Left lung (tissue), 10 donors: Measurements from ENCODE around the gene FNDC3B. TPM values are rescaled to one million over a fixed set of nuclear protein-coding genes. Genes with fewer than 3 reads are reported as not detected.

Experiments used
- ATAC-seq: fragments of 200-7000 bp; cut with Tn5 transposase; one replicate; pipeline ENCODE4 v1.9.1; 2020; ENCODE audit warnings: moderate library complexity
- DNase-seq, 4 donors: peaks; one replicate each; pipeline ENCODE4 v3.0.0-alpha.2; 2013 to 2020
- H3K27ac ChIP-seq, 2 donors: fragments of 200-600 bp; sonication (generic) in 1 of 2; one replicate each; pipeline versions ENCODE4 v1.5.0 to v1.8.0; 2020 to 2021
- H3K27me3 ChIP-seq, 2 donors: fragments of 200-600 bp; sonication (generic) in 1 of 2; one replicate each; pipeline versions ENCODE4 v1.5.0 to v1.8.0; 2020 to 2021
- H3K36me3 ChIP-seq, 2 donors: fragments of 200-600 bp; sonication (generic) in 1 of 2; one replicate each; pipeline versions ENCODE4 v1.5.0 to v1.8.0; 2020 to 2021
- H3K4me1 ChIP-seq, 2 donors: fragments of 200-600 bp; one replicate each; pipeline ENCODE4 v1.8.0; 2021
- H3K4me3 ChIP-seq, 2 donors: fragments of 200-600 bp; sonication (generic) in 1 of 2; one replicate each; pipeline versions ENCODE4 v1.5.0 to v1.8.0; 2020 to 2021; ENCODE audit warnings: mild to moderate bottlenecking in 1 of 2
- H3K9me3 ChIP-seq, 2 donors: fragments of 200-600 bp; sonication (generic) in 1 of 2; one replicate each; pipeline versions ENCODE4 v1.5.0 to v1.8.0; 2020 to 2021
- intact Hi-C, 2 donors: fragments of 100-400 bp; cut with DNase I; formaldehyde crosslinking; loops; one replicate each; pipeline versions ENCODE4 v1.11.2 to v1.14.2; 2022
- polyA plus RNA-seq, 6 donors: library from polyadenylated mRNA; unstranded; fragments of 120-200 nt; gene quantifications; one replicate each; pipeline ENCODE4 v1.2.1, GENCODE V29; 2013; ENCODE audit not compliant: insufficient read length in 6 of 6
- total RNA-seq, 2 donors: library from RNA; stranded (reverse); fragmentation: NEBNext Ultra II Directional; extraction: Animal tissue kit (Norgen Biotek cat#: 25700); gene quantifications; one replicate each; pipeline ENCODE4 v1.2.1, GENCODE V29; 2021
- TF ChIP-seq, protein P1 (sequence below), 2 donors: fragments of 200-600 bp; sonication (generic) in 1 of 2; IDR thresholded peaks; one replicate each; pipeline versions ENCODE4 v1.5.0 to v1.8.0; 2021; ENCODE audit warnings: antibody characterized with exemption in 2 of 2
- donor health status: DM: no; HTN: yes; CAD: no.
- donor health status: DM: no; HTN: no; CAD: no.

The FNDC3B gene
- total and polyA plus RNA-seq, 8 donors = 35.2 to 185 (median 42.3) TPM

DNA sequence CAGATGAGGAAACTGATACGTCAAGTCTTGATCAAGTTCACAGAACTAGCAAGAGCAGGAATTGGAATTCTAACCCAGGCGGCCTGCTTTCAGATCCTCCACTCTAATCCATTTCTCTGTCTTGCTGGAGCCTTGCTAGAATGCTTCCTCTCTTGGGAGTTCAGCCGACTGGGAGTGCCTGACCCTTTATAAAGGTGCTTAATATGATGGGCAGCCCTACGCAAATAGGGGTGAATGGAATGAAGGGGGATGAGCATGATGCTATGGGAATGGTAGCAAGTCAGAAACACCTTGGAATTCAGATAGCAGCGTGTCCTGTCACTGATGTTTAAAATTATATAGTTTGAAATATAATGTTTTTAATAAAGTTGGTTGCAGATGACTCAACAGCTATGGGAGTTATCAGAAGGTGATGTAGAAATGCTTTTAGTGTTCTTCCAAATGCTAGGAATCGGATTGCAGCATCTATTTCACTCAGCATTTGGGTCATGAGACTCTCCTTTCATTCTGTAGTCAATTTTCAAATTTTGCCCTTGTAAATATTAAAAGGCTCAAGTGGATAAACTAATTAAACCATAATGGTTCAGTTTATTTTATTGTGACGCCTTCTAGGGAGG lies 150.7 kb downstream of the FNDC3B start:
- no peak overlapping the region for H3K27ac ChIP-seq
- no peaks in the 10 kb centered on the region for H3K9me3 ChIP-seq
- no peak overlapping the region for H3K4me3 ChIP-seq
- DNase-seq = no peak
- intact Hi-C loops = no loop called here
- ATAC-seq = no peak
- H3K36me3 ChIP-seq = peaks cover 0 to 5% of the 10 kb centered on the region in 2 donors
- H3K4me1 ChIP-seq = peaks cover 6 to 38% of the 10 kb centered on the region in 2 donors
- TF ChIP-seq, protein P1, sequence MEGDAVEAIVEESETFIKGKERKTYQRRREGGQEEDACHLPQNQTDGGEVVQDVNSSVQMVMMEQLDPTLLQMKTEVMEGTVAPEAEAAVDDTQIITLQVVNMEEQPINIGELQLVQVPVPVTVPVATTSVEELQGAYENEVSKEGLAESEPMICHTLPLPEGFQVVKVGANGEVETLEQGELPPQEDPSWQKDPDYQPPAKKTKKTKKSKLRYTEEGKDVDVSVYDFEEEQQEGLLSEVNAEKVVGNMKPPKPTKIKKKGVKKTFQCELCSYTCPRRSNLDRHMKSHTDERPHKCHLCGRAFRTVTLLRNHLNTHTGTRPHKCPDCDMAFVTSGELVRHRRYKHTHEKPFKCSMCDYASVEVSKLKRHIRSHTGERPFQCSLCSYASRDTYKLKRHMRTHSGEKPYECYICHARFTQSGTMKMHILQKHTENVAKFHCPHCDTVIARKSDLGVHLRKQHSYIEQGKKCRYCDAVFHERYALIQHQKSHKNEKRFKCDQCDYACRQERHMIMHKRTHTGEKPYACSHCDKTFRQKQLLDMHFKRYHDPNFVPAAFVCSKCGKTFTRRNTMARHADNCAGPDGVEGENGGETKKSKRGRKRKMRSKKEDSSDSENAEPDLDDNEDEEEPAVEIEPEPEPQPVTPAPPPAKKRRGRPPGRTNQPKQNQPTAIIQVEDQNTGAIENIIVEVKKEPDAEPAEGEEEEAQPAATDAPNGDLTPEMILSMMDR (IDR thresholded peaks at IDR 0.05) = no peak
- H3K27me3 ChIP-seq = no peaks in the 10 kb centered on the region

DNA sequence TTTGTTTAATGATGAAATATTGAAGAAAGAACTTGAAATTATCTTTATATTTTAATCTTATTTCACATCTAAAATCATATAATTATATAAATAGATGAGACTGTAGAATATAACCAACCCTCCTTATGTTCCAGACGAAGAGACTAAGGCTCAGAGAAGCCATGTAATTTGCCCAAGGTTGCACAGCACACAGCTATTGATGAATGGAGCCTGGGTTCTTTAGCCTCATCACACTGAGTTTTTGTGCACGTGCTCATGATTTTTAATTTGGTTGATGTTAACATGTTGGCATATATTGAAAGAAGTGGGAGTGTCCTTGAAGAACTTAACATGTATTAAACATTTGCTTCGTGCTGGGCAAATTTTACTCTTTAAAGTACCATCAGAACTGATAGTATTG lies 151.6 kb downstream of the FNDC3B start:
- no peak for ATAC-seq
- Histone ChIP-seq H3K27ac (no peak overlapping the region), H3K4me3 (no peak overlapping the region), H3K27me3 (no peaks in the 10 kb centered on the region), H3K9me3 (no peaks in the 10 kb centered on the region), H3K36me3 (peaks cover 0 to 5% of the 10 kb centered on the region in 2 donors), H3K4me1 (peaks cover 6 to 36% of the 10 kb centered on the region in 2 donors)
- no peak for DNase-seq
- TF ChIP-seq, protein P1 (IDR thresholded peaks at IDR 0.05) = no peak
- intact Hi-C loops = no loop called here

DNA sequence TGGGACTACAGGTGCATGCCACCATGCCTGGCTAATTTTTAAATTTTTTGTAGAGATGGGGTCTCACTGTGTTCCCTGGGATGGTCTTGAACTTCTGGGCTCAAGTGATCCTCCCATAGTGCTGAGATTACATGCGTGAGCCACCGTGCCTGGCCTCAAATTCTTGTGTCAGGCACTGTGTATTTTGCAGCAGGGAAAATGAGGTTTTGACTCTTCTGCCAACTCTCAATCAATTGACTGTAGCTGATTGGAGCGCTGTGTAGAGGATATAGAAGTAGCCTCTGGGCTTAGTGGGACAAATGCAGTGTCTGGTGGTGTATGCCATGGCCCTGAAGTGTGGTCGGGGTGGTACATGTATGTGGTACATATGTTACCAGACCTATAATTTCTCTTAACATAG lies 152.3 kb downstream of the FNDC3B start:
- Histone ChIP-seq H3K4me1 (peaks cover 6 to 29% of the 10 kb centered on the region in 2 donors), H3K4me3 (no peak overlapping the region), H3K27me3 (no peaks in the 10 kb centered on the region), H3K27ac (no peak overlapping the region), H3K9me3 (no peaks in the 10 kb centered on the region), H3K36me3 (peaks cover 0 to 5% of the 10 kb centered on the region in 2 donors)
- TF ChIP-seq, protein P1 (IDR thresholded peaks at IDR 0.05) = no peak
- ATAC-seq (no peak), DNase-seq (no peak)
- intact Hi-C loops = no loop called here

DNA sequence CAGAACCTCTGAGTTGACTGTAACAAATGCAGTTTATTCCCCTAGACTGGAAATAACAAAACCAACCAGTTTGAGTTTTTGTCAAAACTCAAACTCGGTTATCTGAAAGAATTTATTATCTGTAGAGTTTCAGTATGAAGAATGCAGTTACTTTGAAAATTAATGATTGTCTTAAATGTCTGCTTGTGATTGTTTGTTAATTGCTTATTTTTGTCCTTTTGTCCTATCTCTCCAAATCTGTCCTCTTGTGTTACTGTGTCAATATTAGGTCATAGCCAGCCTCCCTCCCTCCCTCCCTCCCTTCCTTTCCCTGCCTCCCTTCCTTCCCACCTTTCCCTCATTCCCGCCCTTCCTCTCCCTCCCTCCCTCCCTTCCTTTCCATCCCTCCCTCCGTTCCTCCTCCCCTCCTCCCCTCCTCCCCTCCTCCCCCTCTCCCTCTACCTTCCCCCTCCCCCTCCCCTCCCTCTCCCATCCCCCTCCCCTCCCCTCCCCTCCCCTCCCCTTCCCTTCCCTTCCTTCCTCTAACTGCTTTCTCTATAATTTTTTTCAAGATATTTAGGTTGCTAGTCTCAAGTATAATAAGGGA lies 153.5 kb downstream of the FNDC3B start:
- H3K36me3 ChIP-seq = peaks cover 0 to 5% of the 10 kb centered on the region in 2 donors
- ATAC-seq (no peak), DNase-seq (no peak)
- no peak overlapping the region for H3K27ac ChIP-seq
- no peaks in the 10 kb centered on the region for H3K27me3 ChIP-seq
- peaks cover 6 to 25% of the 10 kb centered on the region in 2 donors for H3K4me1 ChIP-seq
- no peaks in the 10 kb centered on the region for H3K9me3 ChIP-seq
- TF ChIP-seq, protein P1 (IDR thresholded peaks at IDR 0.05) = no peak
- no peak overlapping the region for H3K4me3 ChIP-seq
- intact Hi-C loops = no loop called here

DNA sequence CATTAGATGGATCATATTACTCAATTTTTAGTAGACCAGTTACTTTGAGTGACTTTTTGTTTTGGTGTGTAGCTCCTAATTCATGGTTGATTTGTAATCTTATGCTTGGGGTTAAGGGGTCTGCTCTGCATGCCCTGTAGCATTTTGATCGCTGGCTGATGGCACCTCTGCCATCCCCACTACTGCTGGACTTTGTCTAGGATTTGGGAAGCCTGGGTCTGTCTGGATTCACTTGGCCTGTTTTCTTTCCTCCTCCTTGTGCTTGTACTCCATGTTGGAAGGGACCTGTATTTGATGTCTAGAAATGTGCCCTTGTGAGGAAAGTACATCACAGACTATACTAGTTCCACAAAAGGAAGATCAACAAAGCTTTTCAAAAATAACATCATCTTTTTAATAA lies 154.1 kb downstream of the FNDC3B start:
- H3K4me3 ChIP-seq = no peak overlapping the region
- H3K27me3 ChIP-seq = no peaks in the 10 kb centered on the region
- H3K4me1 ChIP-seq = peaks cover 6 to 25% of the 10 kb centered on the region in 2 donors
- ATAC-seq (no peak), DNase-seq (no peak)
- TF ChIP-seq, protein P1 (IDR thresholded peaks at IDR 0.05) = no peak
- no peak overlapping the region for H3K27ac ChIP-seq
- H3K9me3 ChIP-seq = no peaks in the 10 kb centered on the region
- peaks cover 0 to 5% of the 10 kb centered on the region in 2 donors for H3K36me3 ChIP-seq
- intact Hi-C loops = no loop called here
